ENCODE measurements around the gene EPM2A.

DNA sequence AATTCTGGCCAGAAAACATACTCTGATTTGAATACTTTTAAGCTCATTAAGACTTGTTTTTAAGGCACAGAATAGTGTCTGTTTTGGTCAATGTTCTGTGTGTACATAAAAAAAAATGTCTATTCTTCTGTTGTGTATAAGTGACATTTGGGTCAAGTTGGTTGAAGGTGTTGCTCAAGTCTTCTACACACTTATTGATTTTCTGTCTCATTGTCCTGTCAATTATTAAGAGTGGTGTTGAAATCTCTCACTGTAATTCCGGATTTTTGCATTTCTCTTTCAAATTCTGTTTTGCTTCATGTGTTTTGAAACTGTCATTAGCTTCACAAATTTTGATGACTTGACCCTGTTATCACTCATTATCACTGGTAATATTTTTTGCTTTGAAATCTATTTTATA is 37.5 kb upstream of the EPM2A start:
- TF ChIP-seq, protein P1, sequence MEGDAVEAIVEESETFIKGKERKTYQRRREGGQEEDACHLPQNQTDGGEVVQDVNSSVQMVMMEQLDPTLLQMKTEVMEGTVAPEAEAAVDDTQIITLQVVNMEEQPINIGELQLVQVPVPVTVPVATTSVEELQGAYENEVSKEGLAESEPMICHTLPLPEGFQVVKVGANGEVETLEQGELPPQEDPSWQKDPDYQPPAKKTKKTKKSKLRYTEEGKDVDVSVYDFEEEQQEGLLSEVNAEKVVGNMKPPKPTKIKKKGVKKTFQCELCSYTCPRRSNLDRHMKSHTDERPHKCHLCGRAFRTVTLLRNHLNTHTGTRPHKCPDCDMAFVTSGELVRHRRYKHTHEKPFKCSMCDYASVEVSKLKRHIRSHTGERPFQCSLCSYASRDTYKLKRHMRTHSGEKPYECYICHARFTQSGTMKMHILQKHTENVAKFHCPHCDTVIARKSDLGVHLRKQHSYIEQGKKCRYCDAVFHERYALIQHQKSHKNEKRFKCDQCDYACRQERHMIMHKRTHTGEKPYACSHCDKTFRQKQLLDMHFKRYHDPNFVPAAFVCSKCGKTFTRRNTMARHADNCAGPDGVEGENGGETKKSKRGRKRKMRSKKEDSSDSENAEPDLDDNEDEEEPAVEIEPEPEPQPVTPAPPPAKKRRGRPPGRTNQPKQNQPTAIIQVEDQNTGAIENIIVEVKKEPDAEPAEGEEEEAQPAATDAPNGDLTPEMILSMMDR (IDR thresholded peaks at IDR 0.05): no peak
- TF ChIP-seq POLR2A (IDR thresholded peaks at IDR 0.05): no peak
